Esophagus muscularis mucosa (tissue), 4 donors: ENCODE data around the gene EPS8L3. TPM values are rescaled to one million over a fixed set of nuclear protein-coding genes. Genes with fewer than 3 reads are reported as not detected.

ENCODE experiments used
- DNase-seq: peaks from one replicate; pipeline ENCODE4 v3.0.0-alpha.2; 2017; ENCODE audit errors: extremely low spot score
- H3K27ac ChIP-seq, 4 donors: fragments of 200-600 bp; sonication (generic); replicated peaks in 1 of 4; 1 replicate in 3 of 4; 2 replicates in 1 of 4; pipeline ENCODE4 v1.5.1; 2016 to 2019; ENCODE audit warnings: mild to moderate bottlenecking in 1 of 4
- H3K27me3 ChIP-seq, 4 donors: fragments of 200-600 bp; sonication (generic); one replicate each; pipeline versions ENCODE4 v1.5.1 to v1.6.0; 2016 to 2019
- H3K36me3 ChIP-seq, 4 donors: fragments of 200-600 bp; sonication (generic); one replicate each; pipeline ENCODE4 v1.5.1; 2016 to 2019
- H3K4me1 ChIP-seq, 4 donors: fragments of 200-600 bp; sonication (generic); one replicate each; pipeline ENCODE4 v1.5.1; 2016 to 2019
- H3K4me3 ChIP-seq, 4 donors: fragments of 200-600 bp; sonication (generic); 1 replicate in 2 of 4; 2 replicates in 2 of 4; pipeline ENCODE4 v1.5.1; 2016 to 2019; ENCODE audit warnings: mild to moderate bottlenecking in 4 of 4, moderate library complexity in 1 of 4
- H3K9me3 ChIP-seq, 4 donors: fragments of 200-600 bp; sonication (generic); 1 replicate in 3 of 4; 2 replicates in 1 of 4; pipeline ENCODE4 v1.5.1; 2016 to 2019
- EP300 ChIP-seq: sonication (generic); formaldehyde crosslinking; IDR thresholded peaks from one replicate; pipeline ENCODE4 v1.6.1; 2017; ENCODE audit warnings: antibody characterized with exemption
- POLR2A ChIP-seq: fragments of 450-650 bp; IDR thresholded peaks from one replicate; pipeline ENCODE4 v1.6.1; 2017; ENCODE audit warnings: antibody characterized with exemption, moderate library complexity, mild to moderate bottlenecking, low read depth
- POLR2AphosphoS5 ChIP-seq, 2 donors: sonication (generic); formaldehyde crosslinking; IDR thresholded peaks; one replicate each; pipeline ENCODE4 v1.6.1; 2017; ENCODE audit warnings: antibody characterized with exemption in 2 of 2
- WGBS: methylation state at CpG from one replicate; pipeline ENCODE4 v1.1.5; 2018; 5-methylcytosine and 5-hydroxymethylcytosine counted together
- intact Hi-C: fragments of 100-400 bp; cut with DNase I; formaldehyde crosslinking; loops from one replicate; pipeline ENCODE4 v1.15.1; 2023
- total RNA-seq, 4 donors: library from RNA; depleted of rRNA; stranded (reverse); fragments of >200 nt; gene quantifications; one replicate each; pipeline versions ENCODE4 v1.1.0 to v1.2.1, GENCODE V29; 2016
- TF ChIP-seq, protein P1 (sequence below), 3 experiments: fragments of 200-600 bp in 2 of 3; fragments of 450-650 bp in 1 of 3; sonication (generic) in 2 of 3; IDR thresholded peaks; one replicate each; pipeline ENCODE4 v1.5.1; 2017 to 2019; ENCODE audit warnings: antibody characterized with exemption in 3 of 3, mild to moderate bottlenecking in 2 of 3, moderate library complexity in 1 of 3

Gene EPS8L3
- total RNA-seq, 4 donors from 2014 or later = 0.52 TPM; not detected in 3

DNA sequence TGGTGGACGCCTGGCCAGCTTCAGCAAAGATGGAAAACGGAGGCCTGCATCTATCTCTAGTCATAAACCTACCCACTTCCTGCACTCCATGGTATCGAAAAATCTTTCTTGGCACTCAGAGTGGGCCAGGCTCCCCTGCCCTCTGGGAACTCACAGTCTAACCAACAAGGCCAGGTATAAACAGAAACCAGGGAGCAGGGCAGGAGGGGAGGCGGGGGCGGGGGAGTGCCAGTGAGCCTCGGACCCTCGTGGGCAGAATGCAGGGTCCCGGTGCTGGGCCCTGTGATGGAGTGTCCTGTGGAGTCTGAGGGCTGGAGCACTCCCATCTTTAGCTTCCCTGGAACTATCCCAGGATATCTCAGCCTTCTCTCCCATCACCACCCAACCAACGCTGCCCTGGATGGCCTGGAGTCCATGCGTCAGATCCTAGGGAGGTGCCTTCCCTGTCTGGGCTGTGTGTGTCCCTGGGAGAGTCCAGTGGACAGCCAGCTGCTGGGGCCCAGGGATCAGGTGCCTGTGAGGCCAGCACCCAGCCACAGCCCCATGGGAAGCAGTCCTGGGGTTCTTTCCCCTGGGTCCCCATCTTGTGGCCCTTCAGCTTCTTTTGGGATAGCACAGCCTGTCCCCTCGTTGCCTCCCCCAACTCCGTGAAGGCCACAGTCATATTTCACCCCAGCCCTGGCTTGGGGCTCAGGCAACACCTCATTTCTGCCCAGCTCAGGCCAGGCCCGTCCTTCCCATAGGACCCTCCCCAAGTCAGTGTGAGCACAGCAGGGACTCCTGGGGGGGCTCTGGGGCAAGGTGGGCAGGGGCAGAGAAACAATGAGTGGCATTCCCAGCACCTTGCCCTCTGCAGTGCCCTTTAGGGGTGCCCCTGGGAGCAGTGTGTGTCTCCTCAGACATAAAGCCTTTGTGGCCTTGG is 1.1 kb upstream of the EPS8L3 start:
- Histone ChIP-seq H3K9me3 (no peaks in the 10 kb centered on the region), H3K4me3 (no peak overlapping the region), H3K4me1 (peaks cover 0 to 3% (median 0%) of the 10 kb centered on the region in 4 donors), H3K27ac (no peak overlapping the region), H3K27me3 (no peaks in the 10 kb centered on the region), H3K36me3 (no peaks in the 10 kb centered on the region)
- intact Hi-C loops = no loop called here
- no peak for TF ChIP-seq POLR2A
- TF ChIP-seq EP300 = no peak
- TF ChIP-seq POLR2AphosphoS5 (IDR thresholded peaks at IDR 0.05) = no peak
- TF ChIP-seq, protein P1, sequence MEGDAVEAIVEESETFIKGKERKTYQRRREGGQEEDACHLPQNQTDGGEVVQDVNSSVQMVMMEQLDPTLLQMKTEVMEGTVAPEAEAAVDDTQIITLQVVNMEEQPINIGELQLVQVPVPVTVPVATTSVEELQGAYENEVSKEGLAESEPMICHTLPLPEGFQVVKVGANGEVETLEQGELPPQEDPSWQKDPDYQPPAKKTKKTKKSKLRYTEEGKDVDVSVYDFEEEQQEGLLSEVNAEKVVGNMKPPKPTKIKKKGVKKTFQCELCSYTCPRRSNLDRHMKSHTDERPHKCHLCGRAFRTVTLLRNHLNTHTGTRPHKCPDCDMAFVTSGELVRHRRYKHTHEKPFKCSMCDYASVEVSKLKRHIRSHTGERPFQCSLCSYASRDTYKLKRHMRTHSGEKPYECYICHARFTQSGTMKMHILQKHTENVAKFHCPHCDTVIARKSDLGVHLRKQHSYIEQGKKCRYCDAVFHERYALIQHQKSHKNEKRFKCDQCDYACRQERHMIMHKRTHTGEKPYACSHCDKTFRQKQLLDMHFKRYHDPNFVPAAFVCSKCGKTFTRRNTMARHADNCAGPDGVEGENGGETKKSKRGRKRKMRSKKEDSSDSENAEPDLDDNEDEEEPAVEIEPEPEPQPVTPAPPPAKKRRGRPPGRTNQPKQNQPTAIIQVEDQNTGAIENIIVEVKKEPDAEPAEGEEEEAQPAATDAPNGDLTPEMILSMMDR (IDR thresholded peaks at IDR 0.05) = no peak
- 89% methylated on average over 12 of the region's 13 CpGs for WGBS
- no peak for DNase-seq

DNA sequence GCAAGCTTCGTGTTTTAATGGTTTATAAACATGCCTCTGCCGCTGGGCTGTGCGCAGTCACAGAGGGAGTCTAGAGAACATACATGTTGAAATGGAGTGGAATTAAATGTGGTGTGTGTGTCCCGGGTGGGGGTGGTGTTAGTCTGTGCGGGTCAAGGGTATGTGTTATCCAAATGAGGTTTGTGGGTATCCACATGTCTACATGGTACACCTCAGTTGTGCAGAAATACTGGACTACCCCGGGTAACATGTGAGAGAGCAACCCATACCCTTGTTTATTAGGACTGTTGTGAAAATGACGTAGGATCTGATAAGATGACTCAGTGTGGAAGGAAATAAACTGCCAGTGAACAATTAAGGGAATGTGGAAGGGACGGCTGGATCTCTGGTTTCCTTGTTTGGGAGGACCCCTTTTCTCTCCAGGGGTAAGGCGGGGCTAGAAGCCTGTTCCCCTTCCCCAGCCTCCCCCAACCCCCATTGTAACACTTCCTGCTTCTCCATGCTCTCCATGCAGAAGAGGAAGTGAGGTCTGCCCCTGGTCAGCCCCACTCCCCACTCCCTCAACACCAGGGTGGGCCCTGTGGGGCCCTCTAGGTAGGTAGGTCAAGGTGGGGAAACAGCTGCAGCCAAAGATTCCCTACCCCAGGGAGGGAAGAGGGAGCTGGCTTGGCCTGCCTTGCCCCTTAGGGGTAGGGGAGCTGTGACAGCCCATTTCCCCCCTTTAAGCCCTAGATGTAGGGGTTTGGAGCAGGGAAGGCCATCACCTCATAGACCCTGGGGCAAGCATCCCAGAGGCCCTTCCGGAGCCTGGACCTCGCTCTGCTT is 690 bp downstream of the EPS8L3 start:
- Histone ChIP-seq H3K4me1 (peaks cover 0 to 3% (median 0%) of the 10 kb centered on the region in 4 donors), H3K36me3 (no peaks in the 10 kb centered on the region), H3K27ac (no peak overlapping the region), H3K4me3 (no peak overlapping the region), H3K9me3 (no peaks in the 10 kb centered on the region), H3K27me3 (no peaks in the 10 kb centered on the region)
- no peak for DNase-seq
- whole genome bisulfite sequencing = 84% methylated on average over 9 of the region's 11 CpGs
- TF ChIP-seq POLR2A (no peak), EP300 (no peak), POLR2AphosphoS5 (IDR thresholded peaks at IDR 0.05) (no peak)
- TF ChIP-seq, protein P1 (IDR thresholded peaks at IDR 0.05) = no peak
- intact Hi-C loops = no loop called here

DNA sequence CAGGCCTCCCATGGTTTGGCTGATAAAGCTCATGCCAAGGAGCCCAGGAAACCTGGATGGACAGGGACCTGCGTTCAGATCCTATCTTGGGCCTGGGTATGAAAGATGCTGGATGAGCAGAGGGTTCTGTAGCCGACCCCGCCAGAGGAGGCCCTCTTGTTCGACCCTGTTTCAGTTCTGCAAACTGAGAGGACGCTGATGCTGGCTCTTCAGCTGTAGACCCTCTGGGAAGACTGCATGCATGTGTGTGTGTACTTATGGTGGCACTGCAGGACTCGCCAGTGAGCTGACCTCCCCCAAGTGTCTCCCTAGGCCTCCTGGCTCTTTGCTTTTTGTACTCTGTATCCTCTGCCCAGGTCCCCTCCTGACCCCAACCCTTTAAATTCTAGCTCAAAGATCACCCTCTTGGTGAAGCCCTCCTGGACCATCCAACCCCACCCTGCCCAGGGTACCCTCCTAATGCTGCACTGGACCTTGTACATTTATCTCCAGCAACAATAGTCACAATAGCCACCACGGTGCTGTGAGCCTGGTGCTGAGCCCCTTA is 1.6 kb downstream of the EPS8L3 start:
- Histone ChIP-seq H3K36me3 (no peaks in the 10 kb centered on the region), H3K27ac (no peak overlapping the region), H3K27me3 (no peaks in the 10 kb centered on the region), H3K4me1 (peaks cover 0 to 3% (median 0%) of the 10 kb centered on the region in 4 donors), H3K9me3 (no peaks in the 10 kb centered on the region), H3K4me3 (no peak overlapping the region)
- intact Hi-C loops = no loop called here
- DNase-seq = no peak
- WGBS = 80% methylated on average over 7 of the region's 7 CpGs
- TF ChIP-seq POLR2A (no peak), EP300 (no peak)

DNA sequence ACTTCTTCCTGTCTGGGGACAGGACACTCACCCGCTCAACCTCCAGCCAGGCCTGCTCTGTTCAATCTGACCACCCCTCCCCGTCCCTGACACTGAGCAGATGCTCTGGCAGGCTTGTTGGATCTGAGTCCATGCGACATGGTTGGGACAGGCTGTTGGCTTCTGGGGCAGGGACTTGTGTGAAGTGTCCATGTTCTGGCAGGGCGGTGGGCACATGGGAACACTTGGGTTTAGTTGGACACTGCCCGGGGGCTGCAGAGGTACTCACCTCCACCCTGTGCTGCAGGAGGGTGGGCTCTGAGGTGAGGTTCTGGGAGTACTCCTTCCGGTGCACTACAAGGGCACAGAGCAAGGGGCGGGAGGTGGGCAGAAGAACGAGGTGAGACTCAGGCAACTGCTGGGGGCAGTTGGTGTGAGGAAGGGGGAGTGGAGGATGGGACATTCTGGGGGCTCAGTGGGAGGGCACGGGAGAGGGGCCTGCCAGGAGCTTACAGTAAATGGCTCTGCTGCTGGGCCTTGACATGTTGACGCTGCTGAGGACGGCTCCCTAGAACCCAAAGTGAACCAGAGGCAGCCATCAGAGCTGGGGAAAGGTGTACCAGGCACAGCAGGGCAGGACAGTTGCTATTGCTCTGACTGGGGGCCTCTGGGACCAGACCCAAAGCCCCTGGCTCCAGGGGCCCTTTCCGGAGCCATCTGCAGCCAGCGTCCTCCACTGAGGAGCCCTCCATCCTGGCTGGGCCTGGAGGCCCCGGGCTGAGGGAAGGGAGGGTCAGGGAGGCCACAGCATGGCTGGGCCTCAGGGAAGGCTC is 2.3 kb downstream of the EPS8L3 start:
- no peaks in the 10 kb centered on the region for H3K9me3 ChIP-seq
- H3K36me3 ChIP-seq = no peaks in the 10 kb centered on the region
- no peak for DNase-seq
- TF ChIP-seq, protein P1 (IDR thresholded peaks at IDR 0.05) = no peak
- TF ChIP-seq EP300 (no peak), POLR2A (no peak), POLR2AphosphoS5 (IDR thresholded peaks at IDR 0.05) (no peak)
- no peaks in the 10 kb centered on the region for H3K27me3 ChIP-seq
- intact Hi-C loops = no loop called here
- peaks cover 0 to 3% (median 0%) of the 10 kb centered on the region in 4 donors for H3K4me1 ChIP-seq
- H3K4me3 ChIP-seq = no peak overlapping the region
- H3K27ac ChIP-seq = no peak overlapping the region
- WGBS = 81% methylated on average over 8 of the region's 14 CpGs
